ENCODE results near the gene YOD1.
A peak's percentile ranks its signal among the peaks of the same experiment; 100 is the strongest.

GRCh38 chr1:207084701-207085180 is 33.7 kb upstream of the YOD1 start:
- peak; percentile 81 for TF ChIP-seq CTCF (conservative IDR thresholded peaks at IDR 0.05)
- TF ChIP-seq ZFX (IDR thresholded peaks at IDR 0.05), result no peak
